Prostate gland (tissue), 2 donors: ENCODE data around the gene EXOC1L. TPM values are rescaled to one million over a fixed set of nuclear protein-coding genes. Genes with fewer than 3 reads are reported as not detected.
"Not testable (repeated sequence)": the region's sequence is repeated elsewhere in the genome, so short reads cannot be mapped to it uniquely, and the experiment has no call there.

Experiments
- DNase-seq: peaks from one replicate; pipeline ENCODE4 v3.0.0-alpha.2; 2019; ENCODE audit warnings: low spot score
- H3K27ac ChIP-seq, 2 donors: fragments of 200-600 bp; sonication (generic); 2 replicates each; pipeline ENCODE4 v1.5.1; 2017 to 2019
- H3K27me3 ChIP-seq: fragments of 200-600 bp; sonication (generic); replicated peaks from 2 replicates; pipeline ENCODE4 v1.5.1; 2019; ENCODE audit not compliant: insufficient read depth
- H3K36me3 ChIP-seq, 2 donors: fragments of 200-600 bp; sonication (generic); 1 replicate in 1 of 2; 2 replicates in 1 of 2; pipeline versions ENCODE4 v1.5.1 to v1.8.1; 2017 to 2019
- H3K4me1 ChIP-seq: fragments of 200-600 bp; sonication (generic); replicated peaks from 2 replicates; pipeline ENCODE4 v1.5.1; 2019
- H3K4me3 ChIP-seq, 2 donors: fragments of 200-600 bp; sonication (generic); 2 replicates each; pipeline ENCODE4 v1.5.1; 2017 to 2019
- H3K9me3 ChIP-seq: fragments of 200-600 bp; sonication (generic); 2 replicates; pipeline ENCODE4 v1.5.1; 2017
- CTCF ChIP-seq, 4 experiments: fragments of 200-600 bp in 2 of 4; fragments of 450-650 bp in 2 of 4; sonication (generic) in 2 of 4; IDR thresholded peaks; 1 replicate in 3 of 4; 2 replicates in 1 of 4; pipeline ENCODE4 v1.5.1; 2016 to 2019; ENCODE audit warnings: antibody characterized with exemption in 4 of 4, mild to moderate bottlenecking in 2 of 4, moderate library complexity in 2 of 4
- POLR2A ChIP-seq: fragments of 450-650 bp; IDR thresholded peaks from one replicate; pipeline ENCODE4 v1.6.1; 2016; ENCODE audit warnings: antibody characterized with exemption, mild to moderate bottlenecking
- POLR2AphosphoS5 ChIP-seq: sonication (generic); formaldehyde crosslinking; IDR thresholded peaks from one replicate; pipeline ENCODE4 v1.6.1; 2017; ENCODE audit warnings: antibody characterized with exemption
- WGBS: methylation state at CpG from one replicate; pipeline ENCODE4 v1.1.5; 2018; 5-methylcytosine and 5-hydroxymethylcytosine counted together
- intact Hi-C: fragments of 100-400 bp; cut with DNase I; formaldehyde crosslinking; loops from one replicate; pipeline ENCODE4 v1.14.2; 2022
- total RNA-seq, 2 donors: library from RNA; depleted of rRNA; stranded (reverse); fragments of >200 nt; gene quantifications; one replicate each; pipeline ENCODE4 v1.1.0, GENCODE V29; 2016

The EXOC1L gene
- total RNA-seq, 2 donors from 2014 or later = not detected

- Histone ChIP-seq H3K4me1 (no peaks in the 10 kb centered on the region), H3K9me3 (no peaks in the 10 kb centered on the region), H3K4me3 (no peak overlapping the region), H3K27me3 (no peaks in the 10 kb centered on the region), H3K36me3 (no peaks in the 10 kb centered on the region), H3K27ac (no peak overlapping the region)
- no peak for DNase-seq
- intact Hi-C loops = no loop called here
- no peak for TF ChIP-seq POLR2A
- no peak for TF ChIP-seq CTCF (IDR thresholded peaks at IDR 0.05)
- no peak for TF ChIP-seq POLR2AphosphoS5
Measured at GRCh38 chr4:55838952-55839351, 19.4 kb downstream of the EXOC1L start.

- 87% methylated on average over 1 of the region's 1 CpG for whole genome bisulfite sequencing
- no peaks in the 10 kb centered on the region for H3K36me3 ChIP-seq
- no peaks in the 10 kb centered on the region for H3K27me3 ChIP-seq
- H3K9me3 ChIP-seq = no peaks in the 10 kb centered on the region
- H3K4me3 ChIP-seq = no peak overlapping the region
- TF ChIP-seq POLR2A = no peak
- no peak for TF ChIP-seq POLR2AphosphoS5
- TF ChIP-seq CTCF (IDR thresholded peaks at IDR 0.05) = no peak
- no peak overlapping the region for H3K27ac ChIP-seq
- intact Hi-C loops = no loop called here
- DNase-seq = no peak
- no peaks in the 10 kb centered on the region for H3K4me1 ChIP-seq
Measured at GRCh38 chr4:55840956-55841355, 21.4 kb downstream of the EXOC1L start.

GRCh38 chr4:55841373-55842239 is 22.0 kb downstream of the EXOC1L start:
- H3K4me3 ChIP-seq, intact Hi-C loops, H3K4me1 ChIP-seq, H3K36me3 ChIP-seq, H3K9me3 ChIP-seq, H3K27me3 ChIP-seq, DNase-seq, H3K27ac ChIP-seq: not testable (repeated sequence)
- 68% methylated on average over 21 of the region's 22 CpGs for WGBS

- H3K27me3 ChIP-seq, H3K4me3 ChIP-seq, H3K4me1 ChIP-seq, DNase-seq, H3K36me3 ChIP-seq, H3K27ac ChIP-seq, intact Hi-C loops, H3K9me3 ChIP-seq: not testable (repeated sequence)
- WGBS = 66% methylated on average over 8 of the region's 10 CpGs
Measured at GRCh38 chr4:55842312-55842711, 22.7 kb downstream of the EXOC1L start.

GRCh38 chr4:55849724-55850123 is 30.1 kb downstream of the EXOC1L start:
- Histone ChIP-seq H3K4me1 (no peaks in the 10 kb centered on the region), H3K4me3 (no peak overlapping the region), H3K9me3 (no peaks in the 10 kb centered on the region), H3K27ac (no peak overlapping the region), H3K27me3 (no peaks in the 10 kb centered on the region), H3K36me3 (no peaks in the 10 kb centered on the region)
- no peak for TF ChIP-seq POLR2A
- TF ChIP-seq POLR2AphosphoS5 = no peak
- no peak for TF ChIP-seq CTCF (IDR thresholded peaks at IDR 0.05)
- intact Hi-C loops = loop anchor here (10.0 kb wide), 2 partner anchors 305 to 505 kb away; partner anchors contain the start of genes CLOCK and SRD5A3
- no peak for DNase-seq
- WGBS = 75% methylated on average over 9 of the region's 9 CpGs

GRCh38 chr4:55851885-55852284 is 32.3 kb downstream of the EXOC1L start:
- Histone ChIP-seq H3K4me1 (no peaks in the 10 kb centered on the region), H3K27ac (no peak overlapping the region), H3K9me3 (no peaks in the 10 kb centered on the region), H3K27me3 (no peaks in the 10 kb centered on the region), H3K36me3 (no peaks in the 10 kb centered on the region), H3K4me3 (no peak overlapping the region)
- WGBS = 62% methylated on average over 6 of the region's 6 CpGs
- TF ChIP-seq POLR2A (no peak), CTCF (IDR thresholded peaks at IDR 0.05) (no peak), POLR2AphosphoS5 (no peak)
- intact Hi-C loops = loop anchor here (10.0 kb wide), 2 partner anchors 307 to 507 kb away; partner anchors contain the start of genes CLOCK and SRD5A3
- DNase-seq = no peak
